Brain microvascular endothelial cell (primary cell): ENCODE data around the gene SMARCD3.

Experiments used
- DNase-seq: peaks from one replicate; pipeline ENCODE4 v3.0.0-alpha.2; 2020
- H3K27ac ChIP-seq: fragments of 250-450 bp; sonication (Bioruptor Pico); 2 replicates; pipeline ENCODE4 v1.5.1; 2020; ENCODE audit warnings: mild to moderate bottlenecking, moderate library complexity
- H3K27me3 ChIP-seq: fragments of 250-450 bp; sonication (Bioruptor Pico); replicated peaks from 2 replicates; pipeline ENCODE4 v1.5.1; 2020; ENCODE audit warnings: mild to moderate bottlenecking
- H3K36me3 ChIP-seq: fragments of 250-450 bp; sonication (Bioruptor Pico); replicated peaks from 2 replicates; pipeline ENCODE4 v1.5.1; 2020; ENCODE audit warnings: mild to moderate bottlenecking
- H3K4me3 ChIP-seq: 2 replicates; pipeline ENCODE4 v1.5.1; 2011; ENCODE audit warnings: low read depth, mild to moderate bottlenecking, control low read depth, low read length, moderate library complexity
- in situ Hi-C: cut with HindIII; loops from 2 replicates; pipeline ENCODE4 v1.10.0; 2017; ENCODE audit warnings: low sequenced_read_pairs, low pct_ligation_motif_present
- TF ChIP-seq, protein P1 (sequence below): IDR thresholded peaks from 2 replicates; pipeline ENCODE4 v1.5.1; 2011; ENCODE audit warnings: low read depth, mild to moderate bottlenecking, moderate library complexity, low read length, control low read depth, inconsistent platforms; ENCODE audit errors: missing control alignments

SMARCD3 gene

GRCh38 chr7:151192002-151192539, 56.4 kb downstream of the SMARCD3 start:
- DNase-seq, result no peak
- TF ChIP-seq, protein P1, sequence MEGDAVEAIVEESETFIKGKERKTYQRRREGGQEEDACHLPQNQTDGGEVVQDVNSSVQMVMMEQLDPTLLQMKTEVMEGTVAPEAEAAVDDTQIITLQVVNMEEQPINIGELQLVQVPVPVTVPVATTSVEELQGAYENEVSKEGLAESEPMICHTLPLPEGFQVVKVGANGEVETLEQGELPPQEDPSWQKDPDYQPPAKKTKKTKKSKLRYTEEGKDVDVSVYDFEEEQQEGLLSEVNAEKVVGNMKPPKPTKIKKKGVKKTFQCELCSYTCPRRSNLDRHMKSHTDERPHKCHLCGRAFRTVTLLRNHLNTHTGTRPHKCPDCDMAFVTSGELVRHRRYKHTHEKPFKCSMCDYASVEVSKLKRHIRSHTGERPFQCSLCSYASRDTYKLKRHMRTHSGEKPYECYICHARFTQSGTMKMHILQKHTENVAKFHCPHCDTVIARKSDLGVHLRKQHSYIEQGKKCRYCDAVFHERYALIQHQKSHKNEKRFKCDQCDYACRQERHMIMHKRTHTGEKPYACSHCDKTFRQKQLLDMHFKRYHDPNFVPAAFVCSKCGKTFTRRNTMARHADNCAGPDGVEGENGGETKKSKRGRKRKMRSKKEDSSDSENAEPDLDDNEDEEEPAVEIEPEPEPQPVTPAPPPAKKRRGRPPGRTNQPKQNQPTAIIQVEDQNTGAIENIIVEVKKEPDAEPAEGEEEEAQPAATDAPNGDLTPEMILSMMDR, result no peak
- in situ Hi-C loops, result no loop called here
- Histone ChIP-seq H3K27me3 (peaks cover 18% of the 10 kb centered on the region), H3K36me3 (no peaks in the 10 kb centered on the region), H3K27ac (no peak overlapping the region), H3K4me3 (no peak overlapping the region)

DNA sequence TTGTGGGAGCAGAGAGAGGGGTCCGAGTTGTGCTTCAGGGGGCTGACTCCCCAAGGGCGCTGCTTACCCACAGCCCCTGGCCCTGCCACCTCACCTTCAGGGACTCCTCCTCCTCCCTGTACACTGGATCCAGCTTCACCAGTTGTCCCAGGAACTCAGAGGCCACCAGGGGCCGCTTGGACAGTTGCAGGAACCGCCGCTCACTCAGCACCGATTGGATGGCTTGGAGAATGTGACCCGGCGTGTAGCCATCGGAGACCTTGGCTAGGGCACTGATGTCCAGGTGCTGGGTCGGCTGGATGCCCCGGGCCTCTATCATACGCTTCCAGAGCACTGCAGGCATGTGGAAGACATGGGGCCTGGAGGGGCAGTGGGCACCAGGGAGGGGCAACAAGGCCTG, 57.0 kb downstream of the SMARCD3 start:
- DNase-seq, result no peak
- TF ChIP-seq, protein P1, result no peak
- Histone ChIP-seq H3K27ac (no peak overlapping the region), H3K27me3 (peaks cover 16% of the 10 kb centered on the region), H3K4me3 (no peak overlapping the region), H3K36me3 (no peaks in the 10 kb centered on the region)
- in situ Hi-C loops, result no loop called here

DNA sequence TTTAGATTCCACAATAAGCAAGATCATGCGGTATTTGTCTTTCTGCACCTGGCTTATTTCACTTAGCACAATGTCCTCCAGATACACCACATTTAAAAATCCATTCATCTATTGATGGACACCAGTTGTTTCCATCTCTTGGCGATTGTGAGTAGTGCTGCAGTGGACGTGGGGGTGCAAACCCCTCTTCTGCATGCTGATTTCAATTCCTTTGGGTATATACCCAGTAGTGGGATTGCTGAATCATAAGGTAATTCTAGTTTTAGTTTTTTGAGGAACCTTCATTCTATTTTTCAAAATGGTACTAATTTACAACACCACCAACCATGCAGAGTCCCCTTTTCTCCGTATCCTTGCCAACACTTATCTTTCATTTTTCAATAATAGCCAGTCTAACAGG, 59.5 kb downstream of the SMARCD3 start:
- TF ChIP-seq, protein P1, result no peak
- in situ Hi-C loops, result no loop called here
- H3K27me3 ChIP-seq, result peaks cover 10% of the 10 kb centered on the region
- H3K36me3 ChIP-seq, result no peaks in the 10 kb centered on the region
- no peak overlapping the region for H3K27ac ChIP-seq
- no peak for DNase-seq
- no peak overlapping the region for H3K4me3 ChIP-seq
